ENCODE data around the gene MORN3.

Gene MORN3

DNA sequence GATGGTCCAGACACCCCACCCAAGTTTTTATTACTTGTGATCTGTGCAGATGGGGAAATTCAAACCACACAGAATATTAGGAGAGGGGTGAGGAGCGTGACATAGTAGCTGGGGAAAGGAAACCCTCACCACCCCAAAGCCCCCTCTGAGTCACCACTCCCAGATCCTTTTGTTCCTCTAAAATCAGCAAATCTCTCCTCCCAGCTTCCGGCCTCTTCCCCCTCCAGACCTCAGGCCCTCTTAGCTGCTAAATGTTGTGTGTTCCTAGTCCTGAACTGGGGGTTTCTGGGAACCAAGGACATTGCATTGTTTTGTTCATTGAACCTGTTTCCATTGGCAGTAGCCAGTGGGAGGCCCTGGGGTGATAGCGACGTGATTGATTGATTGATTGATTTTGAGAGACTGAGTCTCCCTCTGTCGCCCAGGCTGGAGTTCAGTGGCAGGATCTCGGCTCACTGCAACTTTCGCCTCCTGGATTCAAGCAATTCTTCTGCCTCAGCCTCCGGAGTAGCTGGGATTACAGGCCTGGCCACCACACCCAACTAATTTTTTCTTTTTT lies 49.0 kb downstream of the MORN3 start:
- DNase-seq (ENCODE audit: low read depth) = no peak
- TF ChIP-seq, protein P1, sequence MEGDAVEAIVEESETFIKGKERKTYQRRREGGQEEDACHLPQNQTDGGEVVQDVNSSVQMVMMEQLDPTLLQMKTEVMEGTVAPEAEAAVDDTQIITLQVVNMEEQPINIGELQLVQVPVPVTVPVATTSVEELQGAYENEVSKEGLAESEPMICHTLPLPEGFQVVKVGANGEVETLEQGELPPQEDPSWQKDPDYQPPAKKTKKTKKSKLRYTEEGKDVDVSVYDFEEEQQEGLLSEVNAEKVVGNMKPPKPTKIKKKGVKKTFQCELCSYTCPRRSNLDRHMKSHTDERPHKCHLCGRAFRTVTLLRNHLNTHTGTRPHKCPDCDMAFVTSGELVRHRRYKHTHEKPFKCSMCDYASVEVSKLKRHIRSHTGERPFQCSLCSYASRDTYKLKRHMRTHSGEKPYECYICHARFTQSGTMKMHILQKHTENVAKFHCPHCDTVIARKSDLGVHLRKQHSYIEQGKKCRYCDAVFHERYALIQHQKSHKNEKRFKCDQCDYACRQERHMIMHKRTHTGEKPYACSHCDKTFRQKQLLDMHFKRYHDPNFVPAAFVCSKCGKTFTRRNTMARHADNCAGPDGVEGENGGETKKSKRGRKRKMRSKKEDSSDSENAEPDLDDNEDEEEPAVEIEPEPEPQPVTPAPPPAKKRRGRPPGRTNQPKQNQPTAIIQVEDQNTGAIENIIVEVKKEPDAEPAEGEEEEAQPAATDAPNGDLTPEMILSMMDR (conservative IDR thresholded peaks at IDR 0.05; ENCODE audit: low read depth, low read length) = no peak
- no peak overlapping the region for H3K4me3 ChIP-seq (ENCODE audit: low read depth, low read length)

DNA sequence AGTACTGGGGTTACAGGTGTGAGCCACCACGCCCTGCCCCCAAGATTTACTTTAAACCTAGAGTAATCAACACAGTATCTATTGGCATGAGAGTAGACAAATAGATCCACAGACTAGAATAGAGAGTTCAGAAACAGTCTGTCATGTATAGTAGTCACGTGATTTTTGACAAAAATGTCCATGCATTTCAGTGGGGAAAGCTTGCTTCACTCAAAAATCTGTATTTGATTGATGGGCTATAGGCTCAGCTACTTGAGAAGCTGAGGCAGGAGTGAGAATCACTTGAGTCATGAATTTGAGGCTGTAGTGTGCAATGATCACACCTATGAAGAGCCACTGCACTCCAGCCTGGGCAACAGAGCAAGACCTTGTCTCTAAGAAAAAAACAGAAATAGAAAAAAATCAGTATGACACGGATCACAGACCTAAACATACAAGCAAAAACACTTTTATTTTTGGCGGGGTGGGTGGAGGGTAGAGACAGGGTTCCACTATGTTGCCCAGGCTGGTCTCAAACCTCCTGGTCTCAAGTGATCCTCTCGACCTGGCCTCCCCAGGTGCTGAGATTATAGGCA lies 50.7 kb downstream of the MORN3 start:
- DNase-seq (ENCODE audit: low read depth) = no peak
- H3K4me3 ChIP-seq (ENCODE audit: low read depth, low read length) = no peak overlapping the region
- TF ChIP-seq, protein P1 (conservative IDR thresholded peaks at IDR 0.05; ENCODE audit: low read depth, low read length) = no peak

DNA sequence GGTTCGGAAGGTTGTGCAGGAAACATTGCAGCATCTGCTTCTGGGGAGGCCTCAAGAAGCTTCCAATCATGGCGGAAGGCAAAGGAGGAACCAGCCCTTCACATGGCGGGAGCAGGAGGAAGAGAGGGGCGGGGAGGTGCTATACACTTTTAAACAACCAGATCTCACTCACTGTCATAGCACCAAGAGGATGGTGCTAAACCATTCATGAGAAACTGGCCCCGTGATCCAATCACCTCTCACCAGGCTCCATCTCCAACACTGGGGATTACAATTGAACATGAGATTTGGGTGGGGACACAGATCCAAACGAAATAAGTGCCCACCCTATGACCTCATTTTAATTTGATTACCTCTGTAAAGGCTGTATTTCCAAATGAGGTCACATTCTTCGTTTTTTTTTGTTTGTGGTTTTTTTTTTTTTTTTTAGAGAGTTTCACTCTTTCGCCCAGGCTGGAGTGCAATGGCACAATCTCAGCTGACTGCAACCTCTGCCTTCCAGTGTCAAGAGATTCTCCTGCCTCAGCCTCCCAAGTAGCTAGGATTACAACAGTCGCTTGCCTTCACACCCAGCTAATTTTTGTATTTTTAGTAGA lies 54.5 kb downstream of the MORN3 start:
- DNase-seq (ENCODE audit: low read depth) = no peak
- TF ChIP-seq, protein P1 (conservative IDR thresholded peaks at IDR 0.05; ENCODE audit: low read depth, low read length) = no peak
- H3K4me3 ChIP-seq (ENCODE audit: low read depth, low read length) = no peak overlapping the region

DNA sequence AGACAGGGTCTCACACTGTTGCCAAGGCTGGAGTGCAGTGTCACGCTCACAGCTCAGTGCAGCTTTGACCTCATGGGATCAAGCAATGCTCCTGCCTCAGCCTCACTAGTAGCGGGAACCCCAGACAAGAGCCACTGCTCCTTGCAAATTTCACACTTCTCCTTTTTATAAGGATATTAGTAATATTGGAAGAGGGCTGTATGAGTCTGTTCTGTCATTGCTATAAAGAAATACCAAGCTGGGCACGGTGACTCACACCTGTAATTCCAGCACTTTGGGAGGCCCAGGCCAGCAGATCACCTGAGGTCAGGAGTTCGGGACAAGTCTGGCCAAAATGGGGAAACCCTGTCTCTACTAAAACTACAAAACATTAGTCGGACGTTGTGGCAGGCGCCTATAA lies 56.0 kb downstream of the MORN3 start:
- DNase-seq (ENCODE audit: low read depth) = no peak
- TF ChIP-seq, protein P1 (conservative IDR thresholded peaks at IDR 0.05; ENCODE audit: low read depth, low read length) = no peak
- H3K4me3 ChIP-seq (ENCODE audit: low read depth, low read length) = no peak overlapping the region

DNA sequence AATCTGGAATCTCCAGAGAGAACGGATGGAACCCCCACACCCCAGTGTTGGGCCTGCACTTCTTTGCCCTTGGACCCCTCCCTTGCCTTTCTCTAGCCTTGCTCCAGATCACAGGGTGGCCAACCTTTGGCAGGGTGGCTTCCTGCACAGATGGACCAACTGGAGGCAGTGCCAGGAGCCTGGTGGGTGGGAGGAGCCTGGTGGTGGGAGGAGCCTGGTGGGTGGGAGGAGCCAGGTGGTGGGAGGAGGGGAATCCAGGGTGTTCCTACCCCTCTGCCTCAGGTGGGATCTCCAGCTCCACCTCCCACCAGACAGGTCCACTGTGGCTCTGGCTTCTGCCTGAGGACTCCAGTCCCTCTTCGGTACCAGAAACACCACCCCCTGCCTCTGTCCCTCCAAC lies 58.1 kb downstream of the MORN3 start:
- H3K4me3 ChIP-seq (ENCODE audit: low read depth, low read length) = no peak overlapping the region
- no peak for DNase-seq (ENCODE audit: low read depth)
- TF ChIP-seq, protein P1 (conservative IDR thresholded peaks at IDR 0.05; ENCODE audit: low read depth, low read length) = no peak

DNA sequence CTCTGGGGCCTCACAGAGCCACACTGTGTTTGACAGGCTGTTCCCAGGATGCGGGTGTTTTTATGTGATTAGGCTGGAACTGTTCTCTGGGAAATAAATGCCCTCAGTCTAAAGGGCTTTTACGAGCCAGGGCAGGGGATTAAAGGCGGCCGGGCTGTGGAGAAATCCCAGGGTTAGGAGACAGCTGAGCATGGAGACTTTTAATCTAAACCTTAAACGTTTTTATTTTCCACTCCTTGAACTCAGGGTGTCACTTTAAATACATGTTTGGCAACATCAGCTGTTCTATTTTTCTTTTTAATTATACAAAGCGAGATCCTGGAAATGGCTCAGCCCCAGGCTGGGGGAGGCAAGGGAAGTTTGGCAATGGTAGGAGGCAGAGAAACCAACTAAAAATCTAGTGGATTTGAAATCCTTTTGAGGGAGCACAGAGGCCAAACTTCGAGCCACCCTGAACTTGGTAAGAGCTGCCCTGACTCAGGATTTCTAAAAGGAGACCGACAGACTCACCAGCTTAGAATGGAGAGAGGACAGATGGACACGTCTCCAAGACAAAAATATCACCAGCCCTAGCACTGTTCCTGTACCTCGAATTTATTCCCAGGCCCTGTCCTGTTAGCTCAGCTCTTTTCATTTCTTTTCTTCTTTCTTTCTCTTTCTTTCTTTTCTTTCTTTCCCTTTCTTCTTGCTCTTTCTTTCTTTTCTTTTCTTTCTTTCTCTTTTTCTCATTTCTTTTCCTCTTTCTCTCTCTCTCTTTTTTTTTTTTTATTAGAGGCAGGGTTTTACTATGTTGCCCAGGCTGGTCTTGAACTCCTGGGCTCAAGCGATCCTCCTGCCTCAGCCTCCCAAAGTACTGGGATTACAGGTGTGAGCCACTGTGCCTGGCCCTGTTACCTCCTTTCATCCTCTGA lies 59.0 kb downstream of the MORN3 start:
- DNase-seq (ENCODE audit: low read depth) = peak; percentile 22
- H3K4me3 ChIP-seq (ENCODE audit: low read depth, low read length) = no peak overlapping the region
- TF ChIP-seq, protein P1 (conservative IDR thresholded peaks at IDR 0.05; ENCODE audit: low read depth, low read length) = no peak

Data from choroid plexus epithelial cell (primary cell).